Heart right ventricle (tissue), 16 donors: ENCODE measurements around the gene RMDN3. TPM values are rescaled to one million over a fixed set of nuclear protein-coding genes. Genes with fewer than 3 reads are reported as not detected.

ENCODE experiments used
- ATAC-seq, 8 donors: fragments of 200-7000 bp; cut with Tn5 transposase; one replicate each; pipeline ENCODE4 v1.9.1; 2020; ENCODE audit warnings: mild to moderate bottlenecking in 8 of 8, moderate library complexity in 8 of 8, moderate number of reproducible peaks in 1 of 8
- DNase-seq, 2 donors: peaks; one replicate each; pipeline ENCODE4 v3.0.0-alpha.2; 2020
- H3K27ac ChIP-seq, 10 donors: fragments of 200-600 bp; sonication (generic) in 2 of 10; one replicate each; pipeline versions ENCODE4 v1.5.0 to v1.8.0; 2020 to 2022; ENCODE audit warnings: mild to moderate bottlenecking in 3 of 10
- H3K27me3 ChIP-seq, 7 donors: fragments of 200-600 bp; one replicate each; pipeline ENCODE4 v1.8.0; 2021 to 2022; ENCODE audit warnings: mild to moderate bottlenecking in 2 of 7
- H3K36me3 ChIP-seq, 9 donors: fragments of 200-600 bp; sonication (generic) in 1 of 9; one replicate each; pipeline versions ENCODE4 v1.5.0 to v1.8.0; 2020 to 2022; ENCODE audit warnings: mild to moderate bottlenecking in 2 of 9
- H3K4me1 ChIP-seq, 9 donors: fragments of 200-600 bp; sonication (generic) in 1 of 9; one replicate each; pipeline versions ENCODE4 v1.5.0 to v1.8.0; 2020 to 2022; ENCODE audit warnings: mild to moderate bottlenecking in 4 of 9
- H3K4me3 ChIP-seq, 10 donors: fragments of 200-600 bp; sonication (generic) in 2 of 10; one replicate each; pipeline versions ENCODE4 v1.5.0 to v1.8.0; 2020 to 2022; ENCODE audit warnings: mild to moderate bottlenecking in 7 of 10, moderate library complexity in 2 of 10
- H3K9me3 ChIP-seq, 11 donors: fragments of 200-600 bp in 10 of 11; sonication (generic) in 2 of 11; one replicate each; pipeline versions ENCODE4 v1.5.0 to v1.8.0; 2013 to 2022; ENCODE audit warnings: mild to moderate bottlenecking in 2 of 11, control low read depth in 1 of 11, moderate library complexity in 1 of 11
- CTCF ChIP-seq, 9 donors: fragments of 200-600 bp; sonication (generic) in 2 of 9; IDR thresholded peaks; one replicate each; pipeline versions ENCODE4 v1.5.0 to v1.8.0; 2021 to 2022; ENCODE audit warnings: antibody characterized with exemption in 9 of 9, mild to moderate bottlenecking in 5 of 9, moderate library complexity in 1 of 9
- WGBS, 2 donors: extraction: QIAGEN DNeasy Blood & Tissue Kit; methylation state at CpG; one replicate each; pipeline ENCODE4 v1.1.7; 2013; ENCODE audit warnings: inconsistent platforms in 1 of 2; 5-methylcytosine and 5-hydroxymethylcytosine counted together
- intact Hi-C, 10 donors: fragments of 100-400 bp; cut with DNase I; formaldehyde crosslinking; loops; one replicate each; pipeline versions ENCODE4 v1.11.1 to v1.14.2; 2022
- polyA plus RNA-seq, 2 donors: library from polyadenylated mRNA; stranded (reverse); fragments of 200-250 nt; gene quantifications; one replicate each; pipeline ENCODE4 v1.2.3, GENCODE V29; 2013
- total RNA-seq, 10 donors: library from RNA; stranded (reverse); fragmentation: NEBNext Ultra II Directional in 3 of 10; extraction: Animal tissue kit (Norgen Biotek cat#: 25700) in 3 of 10; gene quantifications; one replicate each; pipeline versions ENCODE4 v1.2.1 to v1.2.4, GENCODE V29; 2021 to 2023
- donor health status: Arrhythmogenic right ventricular cardiomyopathy.
- donor health status: ischemic (EF 13 %, LVEDD 7.1; RV severe dilation, severe dysfunction).
- donor health status: healthy with polysubstance abuse.
- donor health status: DM: no; HTN: yes; CAD: no.
- donor health status: DM: no; HTN: no; CAD: no.
- donor health status: ischemic (EF 25% LVEDD 6.9; RV normal size, moderate dysfunction).
- donor health status: ischemic (EF 25% LVEDD 5.7; RV mildly dilated, moderate dysfunction).
- donor health status: healthy.
- donor health status: DM: yes; HTN: yes; CAD: no.
- donor health status: Ischemic cardiomyopathy.
- donor health status: ischemic (EF 35%, LVEDD 5.7; RV mildly dilated, moderate dysfunction).
- donor health status: nonischemic (EF 11% LVEDD 7.7; RV severe dilation, severe dysfunction).
- donor health status: DM: yes; HTN: yes; CAD: no.
- donor health status: PGD.
- donor health status: ischemic (EF 29% LVEDD 5.4; RV normal size, mild dysfunction).
- donor health status: nonischemic (EF 23%, LVEDD 6.1; RV moderate dilation, normal function).

RMDN3 gene
- total and polyA plus RNA-seq, 12 donors = 12.2 to 21.7 (median 17.6) TPM

GRCh38 chr15:40722934-40723333, 32.1 kb downstream of the RMDN3 start:
- 93 to 94% methylated on average over 2 of the region's 2 CpGs for WGBS, 2 donors
- no peak for DNase-seq
- intact Hi-C loops = no loop called here
- Histone ChIP-seq H3K4me1 (no peaks in the 10 kb centered on the region), H3K36me3 (peaks cover 0 to 27% (median 0%) of the 10 kb centered on the region in 9 donors), H3K27me3 (no peaks in the 10 kb centered on the region), H3K27ac (no peak overlapping the region), H3K9me3 (no peaks in the 10 kb centered on the region), H3K4me3 (no peak overlapping the region)
- TF ChIP-seq CTCF (IDR thresholded peaks at IDR 0.05) = no peak
- ATAC-seq = no peak

GRCh38 chr15:40722354-40722753, 32.7 kb downstream of the RMDN3 start:
- WGBS, 2 donors = 94 to 96% methylated on average over 4 of the region's 4 CpGs
- H3K9me3 ChIP-seq = no peaks in the 10 kb centered on the region
- intact Hi-C loops = no loop called here

GRCh38 chr15:40721701-40722100, 33.4 kb downstream of the RMDN3 start:
- peaks cover 0 to 27% (median 0%) of the 10 kb centered on the region in 9 donors for H3K36me3 ChIP-seq
- H3K4me1 ChIP-seq = no peaks in the 10 kb centered on the region
- H3K4me3 ChIP-seq = no peak overlapping the region
- 64 to 72% methylated on average over 1 of the region's 1 CpG for whole genome bisulfite sequencing, 2 donors
- ATAC-seq (no peak), DNase-seq (no peak)
- no peak overlapping the region for H3K27ac ChIP-seq
- intact Hi-C loops = no loop called here
- TF ChIP-seq CTCF (IDR thresholded peaks at IDR 0.05) = no peak
- H3K27me3 ChIP-seq = no peaks in the 10 kb centered on the region
- H3K9me3 ChIP-seq = no peaks in the 10 kb centered on the region

More at GRCh38 chr15:40722354-40722753, 32.7 kb downstream of the RMDN3 start:
- no peak for TF ChIP-seq CTCF (IDR thresholded peaks at IDR 0.05)
- Histone ChIP-seq H3K27ac (no peak overlapping the region), H3K36me3 (peaks cover 0 to 27% (median 0%) of the 10 kb centered on the region in 9 donors), H3K4me1 (no peaks in the 10 kb centered on the region), H3K27me3 (no peaks in the 10 kb centered on the region), H3K4me3 (no peak overlapping the region)
- DNase-seq = no peak
- ATAC-seq = no peak

GRCh38 chr15:40716165-40716564, 38.9 kb downstream of the RMDN3 start:
- no peaks in the 10 kb centered on the region for H3K4me1 ChIP-seq
- H3K9me3 ChIP-seq = no peaks in the 10 kb centered on the region
- H3K27ac ChIP-seq = no peak overlapping the region
- no peak for TF ChIP-seq CTCF (IDR thresholded peaks at IDR 0.05)
- intact Hi-C loops = no loop called here
- peaks cover 0 to 33% (median 0%) of the 10 kb centered on the region in 9 donors for H3K36me3 ChIP-seq
- DNase-seq (no peak), ATAC-seq (no peak)
- WGBS, 2 donors = 94% methylated on average over 6 of the region's 6 CpGs
- H3K4me3 ChIP-seq = no peak overlapping the region
- H3K27me3 ChIP-seq = no peaks in the 10 kb centered on the region
